ENCODE data around the gene MPRIP. TPM values are rescaled to one million over a fixed set of nuclear protein-coding genes. Genes with fewer than 3 reads are reported as not detected.
A peak's percentile ranks its signal among the peaks of the same experiment; 100 is the strongest.

MPRIP gene
- total RNA-seq, 1 donor from 2014 or later = 863 TPM

DNA sequence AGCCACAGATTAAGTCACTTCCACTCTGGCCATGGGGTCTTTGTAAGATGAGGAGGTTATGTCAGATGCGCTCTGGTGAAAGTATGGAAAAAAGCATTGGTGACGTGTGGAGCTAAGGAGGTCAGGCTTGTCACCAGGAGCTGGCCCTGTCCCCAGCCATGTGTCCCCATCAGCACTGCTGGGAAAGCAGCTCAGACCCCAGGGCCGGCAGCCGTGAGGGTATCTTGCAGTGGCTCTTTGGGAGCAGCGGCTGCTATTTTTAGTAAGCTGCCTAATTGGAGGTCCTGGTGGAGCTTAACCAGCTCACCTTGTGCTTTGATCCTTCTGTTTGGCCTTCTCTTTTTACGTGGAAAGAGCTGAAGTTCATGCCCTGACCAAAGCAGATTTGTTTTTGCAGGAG lies 60.9 kb downstream of the MPRIP start:
- Mint-ChIP-seq H3K36me3 (ENCODE audit: unreplicated experiment) (no peaks in the 10 kb centered on the region), H3K27me3 (ENCODE audit: unreplicated experiment) (peaks cover 12% of the 10 kb centered on the region), H3K9me3 (ENCODE audit: unreplicated experiment) (peaks cover 13% of the 10 kb centered on the region), H3K4me1 (ENCODE audit: low read depth, unreplicated experiment) (peaks cover 52% of the 10 kb centered on the region), H3K27ac (ENCODE audit: unreplicated experiment) (peak overlapping the region; percentile 54), H3K4me3 (ENCODE audit: unreplicated experiment) (peak overlapping the region; percentile 39)
- TF ChIP-seq, protein P1, sequence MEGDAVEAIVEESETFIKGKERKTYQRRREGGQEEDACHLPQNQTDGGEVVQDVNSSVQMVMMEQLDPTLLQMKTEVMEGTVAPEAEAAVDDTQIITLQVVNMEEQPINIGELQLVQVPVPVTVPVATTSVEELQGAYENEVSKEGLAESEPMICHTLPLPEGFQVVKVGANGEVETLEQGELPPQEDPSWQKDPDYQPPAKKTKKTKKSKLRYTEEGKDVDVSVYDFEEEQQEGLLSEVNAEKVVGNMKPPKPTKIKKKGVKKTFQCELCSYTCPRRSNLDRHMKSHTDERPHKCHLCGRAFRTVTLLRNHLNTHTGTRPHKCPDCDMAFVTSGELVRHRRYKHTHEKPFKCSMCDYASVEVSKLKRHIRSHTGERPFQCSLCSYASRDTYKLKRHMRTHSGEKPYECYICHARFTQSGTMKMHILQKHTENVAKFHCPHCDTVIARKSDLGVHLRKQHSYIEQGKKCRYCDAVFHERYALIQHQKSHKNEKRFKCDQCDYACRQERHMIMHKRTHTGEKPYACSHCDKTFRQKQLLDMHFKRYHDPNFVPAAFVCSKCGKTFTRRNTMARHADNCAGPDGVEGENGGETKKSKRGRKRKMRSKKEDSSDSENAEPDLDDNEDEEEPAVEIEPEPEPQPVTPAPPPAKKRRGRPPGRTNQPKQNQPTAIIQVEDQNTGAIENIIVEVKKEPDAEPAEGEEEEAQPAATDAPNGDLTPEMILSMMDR (IDR thresholded peaks at IDR 0.05; ENCODE audit: partially characterized antibody, unreplicated experiment) = no peak
- DNase-seq = no peak

DNA sequence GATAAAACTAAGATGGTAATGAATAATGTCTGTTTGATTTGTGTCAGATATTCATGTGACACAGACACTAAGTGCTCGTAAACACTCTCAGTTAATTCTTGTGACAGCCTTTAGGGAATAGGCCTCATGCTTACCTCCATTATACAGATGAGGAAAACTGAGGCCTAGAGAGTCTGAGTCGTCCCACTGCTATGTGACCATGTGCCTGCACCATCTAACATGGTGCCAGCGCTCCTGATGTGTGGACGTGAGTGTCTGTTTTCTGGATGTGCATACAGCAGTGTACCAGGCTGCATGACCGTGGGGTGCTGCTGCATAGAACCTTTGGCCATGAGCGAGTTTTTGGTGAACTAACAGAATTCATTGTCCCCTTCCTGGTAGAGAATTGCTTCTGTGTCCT lies 61.8 kb downstream of the MPRIP start:
- TF ChIP-seq, protein P1 (IDR thresholded peaks at IDR 0.05; ENCODE audit: partially characterized antibody, unreplicated experiment) = no peak
- peak overlapping the region; percentile 28 for H3K27ac Mint-ChIP-seq (ENCODE audit: unreplicated experiment)

DNA sequence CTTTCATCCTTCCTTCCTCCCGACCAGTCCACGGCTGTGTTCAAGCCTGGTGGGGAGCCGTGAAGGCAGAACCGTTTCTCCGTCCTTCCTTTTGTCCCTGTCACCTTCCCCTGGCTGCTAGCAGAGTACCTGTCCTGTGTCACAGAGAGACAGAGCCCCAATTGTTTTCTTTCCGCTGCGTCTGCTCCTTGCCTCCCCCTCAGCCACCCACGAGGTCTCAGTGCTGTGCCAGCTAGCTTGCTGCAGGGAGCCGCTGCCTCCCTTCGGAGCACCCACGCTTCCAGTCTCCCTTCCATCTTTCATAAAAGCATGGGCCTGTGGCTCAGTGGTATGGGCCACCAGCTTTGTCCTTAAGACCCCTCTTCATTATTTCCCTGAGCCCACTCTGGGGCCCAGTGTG lies 62.2 kb downstream of the MPRIP start:
- Mint-ChIP-seq H3K36me3 (ENCODE audit: unreplicated experiment) (no peaks in the 10 kb centered on the region), H3K4me3 (ENCODE audit: unreplicated experiment) (peak overlapping the region; percentile 50), H3K27me3 (ENCODE audit: unreplicated experiment) (peaks cover 12% of the 10 kb centered on the region), H3K27ac (ENCODE audit: unreplicated experiment) (peak overlapping the region; percentile 36), H3K9me3 (ENCODE audit: unreplicated experiment) (peaks cover 15% of the 10 kb centered on the region), H3K4me1 (ENCODE audit: low read depth, unreplicated experiment) (peaks cover 56% of the 10 kb centered on the region)
- TF ChIP-seq, protein P1 (IDR thresholded peaks at IDR 0.05; ENCODE audit: partially characterized antibody, unreplicated experiment) = no peak
- DNase-seq = no peak

More for the DNA sequence above, 61.8 kb downstream of the MPRIP start:
- Mint-ChIP-seq H3K36me3 (ENCODE audit: unreplicated experiment) (no peaks in the 10 kb centered on the region), H3K4me3 (ENCODE audit: unreplicated experiment) (peak overlapping the region; percentile 67), H3K4me1 (ENCODE audit: low read depth, unreplicated experiment) (peaks cover 54% of the 10 kb centered on the region), H3K27me3 (ENCODE audit: unreplicated experiment) (peaks cover 12% of the 10 kb centered on the region), H3K9me3 (ENCODE audit: unreplicated experiment) (peaks cover 13% of the 10 kb centered on the region)
- DNase-seq = no peak

DNA sequence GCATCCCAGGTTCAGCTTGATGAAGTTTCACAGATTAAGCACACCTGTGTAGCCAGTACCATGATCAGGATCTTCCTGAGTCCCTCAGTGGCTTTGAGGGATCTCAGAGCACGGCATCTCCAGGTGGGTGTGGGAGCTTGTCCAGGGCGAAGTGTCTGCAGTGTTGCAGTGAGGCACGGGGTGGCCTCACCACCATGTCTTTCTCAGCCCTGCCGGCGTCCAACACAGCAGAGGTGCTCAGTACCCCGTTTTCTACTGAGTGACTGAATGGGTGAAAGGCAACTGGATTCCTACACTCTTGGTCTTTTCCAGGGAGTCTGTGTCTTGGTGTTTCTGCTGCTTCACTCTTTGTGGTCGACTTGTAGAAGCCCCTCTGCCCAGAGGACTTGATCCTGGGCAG lies 63.7 kb downstream of the MPRIP start:
- Mint-ChIP-seq H3K4me3 (ENCODE audit: unreplicated experiment) (peak overlapping the region; percentile 78), H3K27me3 (ENCODE audit: unreplicated experiment) (peaks cover 11% of the 10 kb centered on the region), H3K4me1 (ENCODE audit: low read depth, unreplicated experiment) (peaks cover 70% of the 10 kb centered on the region), H3K9me3 (ENCODE audit: unreplicated experiment) (peaks cover 18% of the 10 kb centered on the region), H3K36me3 (ENCODE audit: unreplicated experiment) (no peaks in the 10 kb centered on the region), H3K27ac (ENCODE audit: unreplicated experiment) (peak overlapping the region; percentile 69)
- TF ChIP-seq, protein P1 (IDR thresholded peaks at IDR 0.05; ENCODE audit: partially characterized antibody, unreplicated experiment) = no peak
- DNase-seq = no peak

DNA sequence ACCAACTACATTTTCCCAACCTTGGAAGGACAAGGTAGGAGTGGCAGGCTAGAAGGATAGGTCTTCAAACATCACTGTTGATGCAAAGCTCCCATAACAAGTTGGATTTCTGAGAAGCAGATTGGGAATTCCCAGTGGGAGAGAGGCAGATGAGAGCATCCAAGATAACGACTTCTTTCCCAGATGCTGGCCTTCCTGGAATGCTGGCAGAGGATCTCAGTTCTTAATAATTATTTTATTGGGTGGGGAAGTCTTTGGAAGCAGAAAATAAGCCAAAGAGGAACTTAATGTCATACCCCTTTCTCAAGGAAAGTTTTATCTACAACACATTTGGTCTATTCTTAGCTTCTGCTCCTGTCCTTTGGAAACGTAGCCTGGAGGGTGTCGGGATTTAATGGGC lies 64.5 kb downstream of the MPRIP start:
- DNase-seq = no peak
- H3K27ac Mint-ChIP-seq (ENCODE audit: unreplicated experiment) = peak overlapping the region; percentile 69

More for the DNA sequence above, 64.5 kb downstream of the MPRIP start:
- H3K4me1 Mint-ChIP-seq (ENCODE audit: low read depth, unreplicated experiment) = peaks cover 78% of the 10 kb centered on the region
- TF ChIP-seq, protein P1 (IDR thresholded peaks at IDR 0.05; ENCODE audit: partially characterized antibody, unreplicated experiment) = no peak
- peaks cover 11% of the 10 kb centered on the region for H3K27me3 Mint-ChIP-seq (ENCODE audit: unreplicated experiment)
- no peaks in the 10 kb centered on the region for H3K36me3 Mint-ChIP-seq (ENCODE audit: unreplicated experiment)
- H3K9me3 Mint-ChIP-seq (ENCODE audit: unreplicated experiment) = peaks cover 18% of the 10 kb centered on the region
- peak overlapping the region; percentile 78 for H3K4me3 Mint-ChIP-seq (ENCODE audit: unreplicated experiment)
